ENCODE measurements around the gene RNU1-4. TPM values are rescaled to one million over a fixed set of nuclear protein-coding genes. Genes with fewer than 3 reads are reported as not detected.
"Not testable (repeated sequence)": the region's sequence is repeated elsewhere in the genome, so short reads cannot be mapped to it uniquely, and the experiment has no call there.

Gene RNU1-4
- polyA plus RNA-seq (ENCODE audit: insufficient read length) = not detected

DNA sequence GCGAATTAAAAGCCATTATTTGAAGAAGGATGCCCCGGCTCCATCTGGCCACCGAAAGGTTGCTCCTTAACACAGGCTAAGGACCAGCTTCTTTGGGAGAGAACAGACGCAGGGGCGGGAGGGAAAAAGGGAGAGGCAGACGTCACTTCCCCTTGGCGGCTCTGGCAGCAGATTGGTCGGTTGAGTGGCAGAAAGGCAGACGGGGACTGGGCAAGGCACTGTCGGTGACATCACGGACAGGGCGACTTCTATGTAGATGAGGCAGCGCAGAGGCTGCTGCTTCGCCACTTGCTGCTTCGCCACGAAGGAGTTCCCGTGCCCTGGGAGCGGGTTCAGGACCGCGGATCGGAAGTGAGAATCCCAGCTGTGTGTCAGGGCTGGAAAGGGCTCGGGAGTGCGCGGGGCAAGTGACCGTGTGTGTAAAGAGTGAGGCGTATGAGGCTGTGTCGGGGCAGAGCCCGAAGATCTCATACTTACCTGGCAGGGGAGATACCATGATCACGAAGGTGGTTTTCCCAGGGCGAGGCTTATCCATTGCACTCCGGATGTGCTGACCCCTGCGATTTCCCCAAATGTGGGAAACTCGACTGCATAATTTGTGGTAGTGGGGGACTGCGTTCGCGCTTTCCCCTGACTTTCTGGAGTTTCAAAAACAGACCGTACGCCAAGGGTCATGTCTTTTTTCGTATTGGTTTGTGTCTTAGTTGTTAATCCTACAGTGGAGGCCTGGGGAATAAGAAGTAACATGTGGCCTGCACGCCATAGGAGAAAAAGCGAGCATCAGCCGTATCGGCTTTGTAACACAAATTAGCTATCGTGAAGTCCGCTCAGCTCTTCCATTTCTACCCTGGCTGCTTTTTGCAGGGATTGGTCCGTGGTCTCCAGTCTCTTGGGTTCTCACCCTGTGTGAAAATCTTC is at the start of gene RNU1-4:
TSS of gene RNU1-4 (plus strand) at position 470 of the 918 bp plus-strand sequence.
- not testable (repeated sequence) for DNase-seq (ENCODE audit: low read depth)

DNA sequence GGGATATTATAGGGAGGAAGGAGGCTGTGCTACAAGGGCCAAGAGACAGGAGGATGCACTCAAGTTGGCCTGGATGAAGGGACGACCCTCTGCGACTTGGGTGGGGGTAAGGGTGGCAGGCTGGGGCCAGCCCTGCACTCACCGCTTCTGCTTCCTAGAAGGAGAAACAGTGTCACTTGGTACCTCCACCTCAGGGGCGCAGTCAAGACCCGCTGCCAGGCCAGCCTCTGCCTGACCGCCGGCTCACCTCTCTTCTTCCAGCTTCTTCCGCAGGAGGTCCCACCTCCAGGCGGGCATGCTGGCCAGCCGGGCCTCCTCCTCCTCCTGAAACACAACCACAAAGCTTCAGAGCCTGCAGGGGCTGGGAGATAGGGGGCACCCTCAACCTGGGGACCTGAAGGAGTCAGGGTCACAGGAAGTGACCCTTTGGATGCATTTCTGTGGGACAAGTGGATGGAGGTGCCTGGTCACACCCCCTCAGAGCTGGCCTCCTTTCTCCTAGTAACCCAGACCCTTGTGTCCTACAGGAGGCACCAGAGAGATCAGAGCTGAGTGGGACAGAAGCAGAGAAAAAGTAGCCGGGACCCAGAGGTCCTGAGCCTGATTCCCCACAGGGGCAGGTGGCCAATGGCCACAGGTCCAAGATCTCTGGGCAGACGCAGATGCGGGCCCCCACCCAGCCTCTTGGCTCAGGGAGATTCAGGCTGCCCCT is 49.2 kb upstream of the RNU1-4 start:
- not testable (repeated sequence) for DNase-seq (ENCODE audit: low read depth)

DNA sequence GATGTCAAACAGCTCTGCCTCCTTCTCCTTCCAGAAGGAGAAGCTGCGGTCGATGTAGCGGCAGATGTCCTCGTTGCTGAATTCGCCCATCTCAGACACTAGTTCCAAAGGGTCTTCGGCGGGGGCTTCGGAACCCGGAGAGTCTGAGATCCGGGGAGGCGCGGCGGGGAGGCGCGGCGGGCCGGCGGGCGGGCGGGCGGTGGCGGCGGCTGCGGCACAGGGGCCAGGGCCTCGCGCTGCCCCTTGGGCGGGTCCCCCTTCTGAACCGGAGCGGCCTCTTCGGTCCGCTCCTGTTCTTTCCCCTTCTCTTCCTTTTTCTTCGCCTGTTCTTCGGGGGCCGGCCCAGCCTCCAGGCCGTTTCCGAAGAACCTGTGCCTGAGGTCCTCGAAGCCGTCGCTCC is 48.0 kb upstream of the RNU1-4 start:
- not testable (repeated sequence) for DNase-seq (ENCODE audit: low read depth)

DNA sequence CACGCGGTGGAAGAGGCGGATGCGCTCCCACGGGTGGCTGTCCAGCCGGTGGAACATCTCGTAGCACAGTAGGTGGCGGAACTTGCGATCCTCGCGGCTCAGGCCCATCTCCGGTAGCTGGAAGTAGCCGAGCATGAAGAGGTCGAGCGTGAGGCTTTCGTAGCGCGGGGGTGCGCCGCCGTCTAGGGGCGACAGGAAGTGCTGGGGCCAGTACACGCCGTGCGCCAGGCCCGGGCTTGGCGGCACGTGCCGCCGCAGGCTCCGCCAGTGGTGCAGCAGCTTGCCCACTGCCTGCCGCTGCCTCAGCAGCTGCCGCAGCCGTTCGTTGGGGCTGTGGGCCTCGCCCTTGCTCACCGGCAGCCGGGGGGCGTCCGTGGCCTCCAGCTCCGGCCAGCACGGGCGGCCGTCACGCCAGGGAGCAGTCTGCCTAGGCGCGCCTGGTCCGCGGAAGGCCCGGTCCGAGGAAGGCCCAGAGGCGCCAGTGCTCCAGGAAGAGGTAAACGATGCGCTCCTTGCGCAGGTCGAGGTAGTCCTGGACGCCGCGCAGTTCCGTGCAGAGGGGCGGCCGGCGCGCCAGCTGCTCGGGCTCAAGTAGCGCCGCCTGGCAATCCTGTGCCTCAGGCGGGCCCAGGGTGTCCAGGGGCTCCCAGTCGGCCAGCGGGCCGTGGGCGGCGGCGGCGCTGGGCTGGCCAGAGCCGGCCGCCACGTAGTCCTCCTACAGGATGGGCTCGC is 47.4 kb upstream of the RNU1-4 start:
- not testable (repeated sequence) for DNase-seq (ENCODE audit: low read depth)

DNA sequence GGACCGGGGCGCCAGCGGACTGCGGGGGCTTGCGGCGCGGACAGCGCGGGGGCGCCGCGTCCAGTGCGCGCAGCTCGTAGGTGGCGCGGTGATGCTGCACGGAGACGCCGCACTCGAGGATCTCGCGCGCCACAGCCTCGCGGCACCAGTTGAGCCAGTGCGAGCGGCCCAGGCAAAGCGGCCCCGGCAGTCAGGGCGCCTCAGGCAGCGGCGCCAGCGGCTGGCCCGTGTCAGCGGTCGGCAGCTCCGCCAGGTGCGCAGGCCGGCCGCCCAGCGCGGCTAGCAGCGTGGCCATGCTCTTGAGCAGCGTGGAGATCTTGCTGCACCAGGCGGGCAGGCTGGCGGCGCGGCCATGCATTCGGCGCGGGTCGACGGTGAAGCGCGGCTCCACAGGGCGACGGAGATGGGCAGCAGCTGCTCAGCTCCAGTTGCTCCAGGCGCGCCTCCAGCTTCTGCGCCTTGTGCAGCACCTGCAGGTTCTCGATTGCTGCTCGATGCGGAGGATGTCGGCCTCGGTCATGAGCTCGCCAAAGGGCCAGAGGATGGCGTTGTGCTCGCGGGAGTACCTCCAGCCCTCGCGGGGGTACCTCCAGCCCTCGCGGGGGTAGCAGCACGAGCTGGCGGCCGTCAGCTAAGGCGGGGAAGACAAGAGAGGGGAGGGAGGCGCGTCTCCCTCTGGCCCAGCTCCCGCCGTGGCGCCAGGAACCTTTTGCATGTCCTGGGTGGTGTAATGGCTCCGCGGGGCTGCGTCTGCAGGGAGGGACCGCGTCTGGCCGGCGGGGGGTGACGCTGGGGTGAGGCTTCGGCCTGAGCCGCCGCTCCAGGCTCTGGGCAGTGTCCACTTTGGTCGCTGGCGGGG is 46.6 kb upstream of the RNU1-4 start:
- not testable (repeated sequence) for DNase-seq (ENCODE audit: low read depth)

DNA sequence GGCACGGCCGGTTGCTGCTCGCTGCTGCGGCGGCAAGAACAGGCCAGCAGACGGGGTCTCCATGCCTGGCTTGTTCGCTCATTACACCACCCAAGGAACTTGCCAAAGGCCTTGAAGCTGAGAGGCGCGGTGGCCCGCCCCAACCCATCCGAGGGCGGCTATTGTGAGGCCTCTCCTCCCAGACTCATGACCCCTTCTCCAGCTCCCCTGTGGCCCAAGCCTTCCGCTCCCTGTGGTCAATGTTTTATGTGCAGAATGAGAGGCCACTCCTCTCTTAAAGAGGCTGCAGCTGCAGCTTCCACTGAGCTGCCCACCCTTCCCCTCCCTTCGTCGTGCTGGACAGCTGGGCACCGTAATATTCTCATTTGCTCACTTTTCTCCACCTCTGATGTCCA is 46.0 kb upstream of the RNU1-4 start:
- not testable (repeated sequence) for DNase-seq (ENCODE audit: low read depth)

DNA sequence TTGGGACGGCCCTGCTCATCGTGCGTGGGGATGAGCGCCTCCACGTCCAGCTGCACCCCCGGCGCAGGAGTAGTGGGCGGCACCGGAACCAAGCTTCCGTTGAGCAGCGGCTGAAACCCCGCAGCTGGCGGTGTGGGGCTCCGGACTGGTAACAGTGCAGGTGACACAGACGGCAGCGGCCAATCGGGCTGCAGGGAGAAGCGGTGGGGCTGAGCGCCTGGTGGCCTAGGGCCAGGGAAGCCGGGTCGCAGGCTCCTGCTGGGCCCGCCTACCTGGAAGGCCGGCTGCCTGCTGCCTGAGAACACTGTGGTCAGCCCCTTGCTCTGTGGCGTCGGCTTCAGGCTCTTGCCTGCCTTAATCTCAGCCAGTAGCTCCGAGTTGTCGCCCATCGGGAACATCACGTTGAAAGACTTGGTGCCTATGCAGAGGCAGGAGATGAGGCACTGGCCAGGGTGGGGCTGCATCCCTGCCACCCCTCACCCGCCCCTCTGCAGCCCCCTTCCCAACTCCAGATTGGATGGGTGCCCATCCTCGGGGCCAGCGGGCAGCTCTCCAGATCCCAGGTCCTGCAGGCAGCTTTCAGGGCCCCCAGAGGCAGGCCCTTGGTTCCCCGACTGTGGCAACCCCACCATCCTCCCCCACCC is 43.7 kb upstream of the RNU1-4 start:
- not testable (repeated sequence) for DNase-seq (ENCODE audit: low read depth)

DNA sequence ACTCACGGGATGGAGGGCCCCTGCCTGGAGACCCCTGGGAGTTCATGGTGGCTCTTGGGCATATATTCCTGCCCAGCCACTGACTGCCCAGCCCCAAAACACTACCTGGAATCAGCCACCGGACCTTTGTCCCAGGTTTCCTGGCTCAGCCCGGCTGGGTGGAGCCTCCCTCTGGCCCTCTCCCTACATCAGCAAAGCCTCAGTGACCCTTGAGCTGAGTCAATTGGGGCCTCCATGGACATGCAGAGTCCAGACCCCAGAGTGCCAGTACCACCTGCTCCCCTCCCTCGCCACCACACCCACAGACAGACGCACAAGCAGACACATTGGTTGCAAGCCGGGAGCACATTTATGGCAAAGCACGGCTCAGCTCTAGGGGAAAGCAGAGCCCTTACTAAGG is 43.2 kb upstream of the RNU1-4 start:
- DNase-seq (ENCODE audit: low read depth) = not testable (repeated sequence)

DNA sequence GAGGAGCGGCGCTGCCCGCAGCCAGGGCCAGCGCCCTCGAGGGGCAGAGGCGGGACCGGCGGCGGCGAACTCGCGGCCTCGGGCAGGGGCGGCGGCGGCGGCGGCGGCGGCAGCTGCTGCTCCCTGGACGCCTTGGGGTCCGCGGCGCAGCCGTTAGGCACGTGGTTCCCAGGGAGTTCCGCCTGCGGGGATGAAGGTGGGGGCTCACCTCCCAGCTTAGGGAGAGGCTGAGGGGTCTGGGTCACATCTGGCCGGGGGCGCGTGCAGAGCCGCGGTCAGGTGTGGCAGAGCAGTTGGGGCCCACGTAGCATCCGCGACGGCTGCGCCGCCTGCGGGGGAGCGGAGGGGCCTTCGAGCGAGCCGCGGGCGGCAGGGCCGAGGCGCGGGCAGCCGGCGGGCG is 40.9 kb upstream of the RNU1-4 start:
- not testable (repeated sequence) for DNase-seq (ENCODE audit: low read depth)

DNA sequence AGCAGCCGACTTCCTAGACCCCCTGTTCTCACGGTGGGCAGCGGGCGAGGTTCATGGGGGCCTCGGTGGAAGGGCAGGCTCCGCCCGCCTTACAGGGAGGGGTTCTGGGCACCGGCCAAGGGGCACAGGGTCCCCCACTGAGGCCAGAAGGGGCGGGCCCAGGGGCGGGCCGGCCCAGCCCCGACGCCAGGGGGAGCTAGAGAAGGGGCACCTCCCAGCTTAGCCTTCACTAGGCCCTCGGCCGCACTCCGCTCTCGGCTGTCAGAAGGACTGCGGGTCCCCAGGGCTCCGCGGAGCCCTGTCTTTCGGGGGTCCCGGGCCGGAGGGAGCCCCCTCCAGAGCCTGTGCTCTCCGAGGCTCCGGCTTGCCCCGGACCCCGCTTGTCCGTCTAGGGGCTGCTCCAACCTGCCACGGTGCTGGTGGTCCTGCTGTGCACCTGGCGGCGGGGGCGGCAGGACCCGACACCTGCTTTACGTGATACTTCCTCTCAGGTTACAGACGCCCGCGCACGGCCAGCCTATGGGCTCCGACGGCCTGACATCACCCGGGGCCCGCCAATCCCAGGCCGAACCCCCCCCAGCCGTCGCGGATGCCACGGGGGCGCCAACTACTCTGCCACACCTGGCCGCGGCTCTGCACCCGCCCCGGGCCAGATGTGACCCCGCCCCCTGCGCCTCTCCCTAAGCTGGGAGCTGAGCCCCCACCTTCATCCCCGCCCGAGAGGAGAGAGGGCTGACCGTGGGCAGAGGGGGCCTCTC is 40.0 kb upstream of the RNU1-4 start:
- not testable (repeated sequence) for DNase-seq (ENCODE audit: low read depth)

DNA sequence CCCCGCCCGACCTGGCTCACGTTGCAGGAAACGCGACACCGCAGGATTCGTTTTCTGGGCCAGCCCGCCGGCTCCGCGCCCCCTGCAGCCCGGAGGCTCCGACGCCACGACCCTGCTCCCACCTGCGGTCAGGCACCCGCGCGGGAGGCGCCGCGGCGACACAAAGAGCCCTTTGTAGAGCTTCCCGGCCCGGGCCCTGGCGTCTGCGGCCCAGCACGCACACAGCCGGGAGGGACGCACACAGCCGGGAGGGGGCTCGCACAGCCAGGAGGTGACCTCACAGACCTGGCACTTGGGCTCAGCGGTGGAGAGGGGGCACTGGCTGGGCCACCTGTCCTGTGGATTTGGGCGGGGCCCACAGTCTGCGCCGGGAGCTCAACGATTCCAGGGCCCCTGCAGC is 39.1 kb upstream of the RNU1-4 start:
- DNase-seq (ENCODE audit: low read depth) = not testable (repeated sequence)

DNA sequence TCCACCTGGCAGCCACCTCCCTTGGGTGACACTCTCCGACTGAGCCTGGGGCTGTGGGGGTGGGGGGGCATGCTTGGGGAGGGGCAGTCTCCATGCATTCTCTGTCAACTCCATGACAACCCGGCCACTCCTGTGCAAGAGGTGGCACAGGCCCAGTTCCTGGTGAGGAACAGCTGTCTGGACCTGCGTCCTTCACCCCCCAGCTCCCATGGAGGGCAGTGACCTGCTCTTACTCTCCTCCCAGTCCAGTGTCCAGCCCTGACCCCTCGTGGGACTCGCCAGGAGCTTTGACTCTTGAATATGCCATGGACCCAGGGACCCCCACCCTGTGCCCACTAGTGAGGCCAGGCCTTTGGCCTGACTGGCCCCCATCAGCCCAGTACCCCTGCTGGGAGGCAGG is 38.0 kb upstream of the RNU1-4 start:
- DNase-seq (ENCODE audit: low read depth) = not testable (repeated sequence)

DNA sequence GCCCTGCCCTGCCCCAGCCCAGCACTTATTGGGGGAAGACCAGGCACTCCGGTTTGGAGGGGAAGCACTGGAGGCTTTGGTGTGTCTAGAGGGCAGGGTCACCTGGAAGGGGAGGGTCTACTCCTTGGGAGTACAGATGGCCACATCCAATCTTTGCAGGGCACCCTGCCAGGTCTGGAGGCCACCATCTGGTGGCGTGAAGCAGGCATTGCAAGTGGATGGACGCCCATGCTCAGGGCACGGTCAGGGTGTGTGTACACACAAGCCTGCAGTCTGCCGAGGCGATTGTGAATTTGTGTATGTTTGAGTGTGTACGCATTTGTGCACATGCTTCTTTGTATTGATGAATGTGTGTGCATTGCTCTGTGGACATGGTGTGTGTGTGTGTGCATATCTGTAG is 37.2 kb upstream of the RNU1-4 start:
- DNase-seq (ENCODE audit: low read depth) = not testable (repeated sequence)

DNA sequence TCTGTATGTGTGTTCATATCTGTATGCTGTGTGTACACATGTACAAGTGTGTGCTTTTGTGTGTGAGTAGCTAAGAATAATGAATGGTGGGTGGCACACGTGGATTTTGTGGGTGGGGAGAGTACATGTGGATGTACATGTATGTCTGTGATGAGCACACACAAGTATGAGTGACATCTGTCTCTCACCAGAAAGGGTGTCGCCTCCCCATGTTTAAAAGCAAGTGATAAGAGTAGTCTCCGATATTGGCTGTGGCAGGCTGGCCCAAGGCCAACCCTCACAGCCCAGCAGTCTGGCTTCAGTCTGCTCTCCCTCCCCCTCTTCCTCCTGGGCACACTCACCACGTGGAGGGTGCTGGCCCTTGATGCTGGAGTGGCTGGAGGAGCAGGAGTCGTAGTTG is 36.7 kb upstream of the RNU1-4 start:
- DNase-seq (ENCODE audit: low read depth) = not testable (repeated sequence)

DNA sequence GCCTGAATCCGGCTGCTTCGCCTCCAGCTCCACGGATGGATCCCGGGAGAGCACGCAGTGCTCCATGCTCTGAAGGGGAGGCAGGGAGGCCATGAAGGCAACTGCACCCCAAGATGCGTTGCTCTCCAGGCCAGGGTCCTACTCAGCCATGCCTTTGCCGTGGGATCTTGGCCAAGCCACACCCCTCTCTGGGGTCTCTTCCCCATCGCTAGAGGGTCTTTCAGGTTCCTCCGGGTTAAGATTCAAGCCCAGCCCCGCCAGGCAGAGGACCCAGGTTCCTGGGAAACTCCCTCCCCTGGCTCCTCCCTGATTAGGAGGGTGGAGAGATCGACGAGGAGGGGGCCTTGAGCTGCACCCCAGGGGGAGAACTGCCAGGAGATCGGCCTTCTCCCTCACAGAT is 36.2 kb upstream of the RNU1-4 start:
- DNase-seq (ENCODE audit: low read depth) = not testable (repeated sequence)

DNA sequence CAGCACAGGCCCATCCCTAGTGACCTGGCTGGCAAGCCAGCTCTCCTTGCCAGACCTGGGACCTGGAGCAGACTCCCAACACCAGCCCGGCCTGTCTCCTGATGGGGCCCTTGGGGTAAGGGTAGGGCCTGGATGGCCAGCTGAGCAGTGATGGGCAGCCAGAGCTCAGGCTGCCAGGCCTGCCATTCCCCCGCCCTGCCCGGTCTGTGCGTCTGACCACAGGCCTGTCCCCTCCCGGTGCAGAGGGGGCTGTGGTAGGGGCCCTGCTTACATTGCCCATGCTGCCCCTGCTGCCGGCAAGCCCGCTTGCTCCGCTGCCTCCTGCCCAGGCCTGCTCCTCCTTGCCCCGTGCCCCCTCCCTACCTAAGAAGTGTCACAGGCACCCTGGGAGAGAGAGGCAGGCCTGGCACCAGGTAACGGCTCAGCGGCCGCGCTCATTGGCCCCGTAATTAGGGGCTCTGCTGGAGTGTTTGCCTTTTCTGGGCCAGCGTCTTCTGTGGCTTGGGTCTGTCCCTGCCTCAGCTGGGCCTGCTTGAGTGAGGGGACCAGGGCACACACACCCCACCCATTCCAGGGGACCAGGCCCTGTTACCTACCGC is 35.7 kb upstream of the RNU1-4 start:
- not testable (repeated sequence) for DNase-seq (ENCODE audit: low read depth)

DNA sequence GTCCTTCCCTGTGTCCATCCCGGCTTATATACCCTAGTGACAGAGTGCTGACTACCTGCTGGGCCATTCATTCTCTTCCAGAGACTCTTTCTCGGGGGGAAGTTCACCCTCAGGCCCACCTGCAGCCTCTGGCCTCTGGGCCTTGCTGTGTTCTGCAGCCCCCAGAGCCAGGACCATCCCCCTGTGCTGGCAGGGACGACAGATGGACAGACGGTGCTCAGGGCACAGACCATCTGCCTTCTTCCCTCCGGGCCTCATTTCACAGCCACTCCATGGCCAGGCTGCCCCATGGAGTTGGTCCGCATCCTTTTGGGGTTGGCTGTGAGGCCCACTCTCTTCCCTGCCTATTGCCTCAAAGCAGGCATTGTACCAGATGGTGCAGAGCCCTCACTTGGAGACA is 34.0 kb upstream of the RNU1-4 start:
- not testable (repeated sequence) for DNase-seq (ENCODE audit: low read depth)

DNA sequence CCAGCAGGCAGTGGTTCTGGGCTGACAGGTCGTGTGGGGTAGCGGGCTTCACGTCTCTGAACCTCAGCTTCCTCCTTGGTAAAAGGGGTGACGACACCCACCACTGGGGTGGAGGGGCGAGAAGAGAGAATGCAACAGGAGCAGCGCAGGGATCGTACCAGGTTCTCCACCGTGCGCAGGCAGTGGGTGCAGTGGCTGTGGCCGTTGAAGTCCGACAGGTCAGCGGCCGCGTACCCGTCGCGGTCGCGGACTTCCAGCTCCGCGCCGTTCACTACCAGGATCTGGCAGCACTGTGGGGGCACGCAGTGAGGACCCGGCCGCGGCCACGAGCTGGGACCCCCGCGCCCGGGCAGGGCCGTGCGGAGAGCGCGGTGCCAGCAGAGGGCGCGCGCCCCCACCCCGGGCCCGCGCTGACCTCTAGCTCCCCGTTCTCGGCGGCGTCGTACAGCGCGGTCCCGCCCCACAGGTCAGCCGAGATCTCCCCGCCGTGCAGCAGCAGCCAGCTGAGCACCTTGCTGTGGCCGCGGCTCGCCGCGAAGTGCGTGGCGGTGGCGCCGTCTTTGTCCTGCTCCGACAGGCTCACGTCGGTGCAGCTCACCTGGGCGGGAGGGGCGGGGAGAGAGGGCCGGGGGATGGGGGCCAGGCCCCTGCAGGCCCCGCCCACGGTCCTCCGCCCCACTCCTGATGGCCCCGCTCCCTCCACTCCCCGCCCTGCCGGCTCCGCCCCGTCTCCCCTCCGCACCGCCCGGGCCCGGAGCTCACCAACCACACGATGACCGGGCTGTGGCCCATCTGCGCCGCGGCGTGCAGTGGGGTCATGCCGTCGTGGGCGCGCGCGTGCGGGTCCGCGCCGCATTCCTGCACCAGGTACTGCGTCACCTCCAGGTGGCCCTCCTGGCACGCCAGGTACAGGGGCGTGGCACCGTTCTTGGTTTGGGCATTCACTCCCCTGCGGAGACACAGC is 32.9 kb upstream of the RNU1-4 start:
- not testable (repeated sequence) for DNase-seq (ENCODE audit: low read depth)

Measured in forelimb muscle (tissue), 1 donor.